ENCODE results near the gene ISG15.

ISG15 gene

GRCh38 chr1:1013105-1013921 lies at the start of gene ISG15:
ISG15 (plus strand) TSS chr1:1013497; CDS start chr1:1013574, 77 bp downstream.
- peak; percentile 95 for DNase-seq

GRCh38 chr1:963746-964525 lies 49.4 kb upstream of the ISG15 start:
- no peak for DNase-seq

DNA sequence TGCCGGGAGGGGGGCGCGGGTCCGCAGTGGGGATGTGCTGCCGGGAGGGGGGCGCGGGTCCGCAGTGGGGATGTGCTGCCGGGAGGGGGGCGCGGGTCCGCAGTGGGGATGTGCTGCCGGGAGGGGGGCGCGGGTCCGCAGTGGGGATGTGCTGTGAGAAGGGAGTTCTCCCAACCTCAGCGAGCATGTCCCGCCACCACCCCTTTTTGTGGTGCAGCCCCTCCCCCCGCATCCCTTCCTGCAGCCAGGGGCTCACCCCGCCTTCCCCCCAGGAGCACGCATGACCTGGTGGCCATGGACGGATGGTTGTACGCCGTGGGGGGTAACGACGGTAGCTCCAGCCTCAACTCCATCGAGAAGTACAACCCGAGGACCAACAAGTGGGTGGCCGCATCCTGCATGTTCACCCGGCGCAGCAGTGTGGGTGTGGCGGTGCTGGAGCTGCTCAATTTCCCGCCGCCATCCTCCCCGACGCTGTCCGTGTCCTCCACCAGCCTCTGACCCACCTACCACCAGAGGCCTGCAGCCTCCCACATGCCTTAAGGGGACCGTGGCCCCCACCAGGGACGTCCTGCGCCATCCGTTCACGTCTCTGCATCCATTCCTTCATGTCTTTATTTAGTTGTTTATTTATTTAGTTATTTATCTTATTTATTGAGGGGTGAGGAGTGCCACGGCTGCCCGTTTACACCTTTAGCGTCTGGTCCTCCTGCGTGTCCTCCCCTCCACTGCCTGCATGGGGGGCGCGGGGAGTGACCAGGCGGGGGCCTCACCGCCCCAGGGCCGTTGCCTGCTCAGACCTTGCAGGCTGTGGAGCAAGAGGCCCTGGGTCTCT lies 48.4 kb upstream of the ISG15 start:
- DNase-seq, result no peak

- no peak for DNase-seq
Measured at GRCh38 chr1:965526-966134, 47.7 kb upstream of the ISG15 start.

DNA sequence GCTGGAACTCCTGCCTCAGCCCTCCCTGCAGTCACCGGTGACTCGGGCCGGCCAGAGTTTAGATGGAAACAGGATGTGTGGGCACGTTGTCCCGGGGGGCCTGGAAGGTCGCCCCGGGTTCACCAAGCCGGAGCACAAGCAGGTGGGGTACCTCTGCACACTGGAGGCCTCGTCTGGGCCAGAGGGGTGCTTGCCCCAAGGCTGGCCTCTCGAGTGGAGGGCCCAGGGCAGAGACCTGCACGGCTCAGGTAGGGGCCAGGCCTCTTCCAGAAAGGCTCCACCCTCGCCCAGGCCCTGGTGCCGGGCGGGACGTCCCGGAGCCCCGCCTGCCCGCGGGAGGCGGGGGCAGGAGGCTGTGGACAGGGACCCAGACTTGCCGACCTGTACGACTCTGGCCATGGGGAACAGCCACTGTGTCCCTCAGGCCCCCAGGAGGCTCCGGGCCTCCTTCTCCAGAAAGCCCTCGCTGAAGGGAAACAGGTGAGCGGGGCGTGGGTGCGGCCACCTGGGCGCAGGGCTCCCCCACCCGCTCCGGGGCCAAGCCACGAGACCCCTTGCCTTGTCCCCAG lies 47.1 kb upstream of the ISG15 start, which contains the start of gene PLEKHN1:
Gene PLEKHN1 (plus strand): TSS at position 348 of the 569 bp plus-strand sequence. CDS start 50 bp downstream, at position 398.
- peak; percentile 70 for DNase-seq

DNA sequence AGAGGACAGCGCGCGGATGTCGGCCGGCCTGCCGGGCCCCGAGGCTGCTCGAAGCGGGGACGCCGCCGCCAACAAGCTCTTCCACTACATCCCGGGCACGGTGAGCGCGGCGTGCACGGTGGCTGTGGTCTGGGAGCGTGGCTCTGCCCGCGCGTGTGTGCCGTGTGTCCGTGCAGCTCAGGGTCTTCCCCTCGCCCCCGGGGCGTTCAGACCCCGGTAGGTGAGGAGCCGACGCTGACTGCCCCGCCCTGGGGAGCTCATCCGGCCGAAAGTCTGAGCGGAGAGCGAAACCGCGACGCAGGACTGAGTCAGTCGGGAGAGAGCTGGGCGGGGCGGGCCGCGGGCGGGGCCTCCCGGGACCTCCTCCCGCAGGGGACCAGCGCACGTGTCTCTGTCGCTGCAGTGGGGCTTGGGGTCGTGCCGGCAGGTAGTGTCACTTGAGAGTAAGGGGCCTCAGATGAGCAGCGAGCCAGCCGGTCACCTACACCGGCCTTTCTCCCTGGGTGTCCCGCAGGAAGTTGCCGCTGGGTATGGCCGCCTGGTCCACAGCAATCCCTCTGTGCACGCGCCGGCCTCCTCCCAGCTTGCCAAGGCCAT lies 46.5 kb upstream of the ISG15 start:
- peak; percentile 93 for DNase-seq

GRCh38 chr1:967466-968343 lies 45.6 kb upstream of the ISG15 start:
- no peak for DNase-seq

DNA sequence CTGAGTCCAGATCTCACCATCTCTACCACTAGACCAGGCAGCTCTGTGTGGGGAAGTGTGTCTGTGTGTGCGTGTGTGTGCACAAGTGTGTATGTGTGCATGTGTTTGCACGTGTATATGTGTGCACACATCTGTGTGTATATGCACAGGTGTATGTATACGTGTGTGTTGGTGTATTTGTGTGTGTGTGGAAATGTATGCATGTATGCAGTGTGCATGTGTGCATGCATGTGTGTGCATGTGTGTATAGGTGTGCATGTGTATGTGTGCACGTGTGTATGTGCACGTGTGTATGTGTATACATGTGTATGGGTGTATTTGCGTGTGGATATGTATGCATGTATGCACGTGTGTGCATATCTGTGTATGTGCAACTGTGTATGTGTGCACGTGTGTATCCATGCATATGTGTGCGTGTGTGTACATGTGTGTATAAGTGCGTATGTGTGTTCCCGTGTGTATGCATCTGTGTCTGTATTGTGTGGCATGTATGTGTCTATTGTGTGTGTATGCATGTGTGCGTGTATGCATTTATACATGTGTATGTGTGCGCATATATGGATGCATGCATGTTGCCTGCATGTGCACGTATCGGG lies 43.9 kb upstream of the ISG15 start:
- no peak for DNase-seq

DNA sequence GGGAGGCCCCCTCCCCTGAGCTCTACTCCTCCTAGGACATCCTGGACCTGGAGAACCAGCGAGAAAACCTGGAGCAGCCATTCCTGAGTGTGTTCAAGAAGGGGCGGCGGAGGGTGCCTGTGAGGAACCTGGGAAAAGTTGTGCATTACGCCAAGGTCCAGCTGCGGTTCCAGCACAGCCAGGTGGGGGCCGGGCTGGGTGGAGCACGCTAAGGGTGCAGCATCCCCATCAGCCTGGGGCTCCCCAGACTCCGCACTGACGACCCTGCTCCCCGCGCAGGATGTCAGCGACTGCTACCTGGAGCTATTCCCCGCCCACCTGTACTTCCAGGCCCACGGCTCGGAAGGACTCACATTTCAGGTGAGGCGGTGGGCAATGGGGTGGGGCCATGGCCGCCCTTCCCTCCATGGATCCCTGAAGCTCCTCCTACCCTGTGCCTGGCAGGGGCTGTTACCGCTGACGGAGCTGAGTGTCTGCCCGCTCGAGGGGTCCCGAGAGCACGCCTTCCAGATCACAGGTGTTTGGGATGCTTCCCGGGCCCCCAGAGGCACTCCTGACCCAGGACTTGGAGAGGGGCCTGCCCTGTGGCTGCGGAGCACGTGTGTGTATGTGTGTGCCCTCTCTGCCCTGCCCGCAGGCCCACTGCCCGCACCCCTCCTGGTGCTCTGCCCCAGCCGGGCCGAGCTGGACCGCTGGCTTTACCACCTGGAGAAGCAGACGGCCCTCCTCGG lies 42.9 kb upstream of the ISG15 start:
- DNase-seq, result no peak

DNA sequence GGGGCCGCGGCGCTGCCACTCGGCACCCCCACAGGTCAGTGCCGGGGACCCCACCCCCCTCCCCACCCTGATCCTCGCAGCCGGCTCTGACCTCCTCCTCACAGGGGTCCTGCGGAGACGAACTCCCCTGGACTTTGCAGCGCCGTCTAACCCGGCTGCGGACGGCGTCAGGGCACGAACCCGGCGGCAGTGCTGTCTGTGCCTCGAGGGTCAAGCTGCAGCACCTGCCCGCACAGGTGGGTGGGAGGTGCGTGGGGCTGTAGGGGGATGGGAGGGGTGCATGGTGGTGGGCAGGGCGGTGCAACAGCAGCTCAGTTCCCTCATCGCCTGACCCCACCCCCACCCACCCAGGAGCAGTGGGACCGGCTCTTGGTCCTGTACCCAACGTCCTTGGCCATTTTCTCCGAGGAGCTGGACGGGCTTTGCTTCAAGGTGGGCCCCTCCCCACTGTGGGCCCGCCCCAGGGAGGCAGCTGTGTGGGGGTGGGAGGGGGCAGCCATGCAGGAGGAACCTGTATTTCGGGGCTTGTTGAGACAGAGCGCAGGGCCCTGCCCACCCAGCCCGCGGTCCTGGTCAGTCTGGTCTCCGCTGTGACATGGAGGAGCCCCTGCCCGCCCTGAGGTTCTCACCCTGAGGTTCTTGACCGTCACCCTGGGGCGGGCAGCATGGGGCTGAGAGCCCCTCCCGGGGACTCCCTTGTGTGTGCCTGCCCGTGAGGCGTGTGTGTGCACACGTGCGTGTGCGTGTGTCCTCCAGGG lies 42.1 kb upstream of the ISG15 start:
- no peak for DNase-seq

DNA sequence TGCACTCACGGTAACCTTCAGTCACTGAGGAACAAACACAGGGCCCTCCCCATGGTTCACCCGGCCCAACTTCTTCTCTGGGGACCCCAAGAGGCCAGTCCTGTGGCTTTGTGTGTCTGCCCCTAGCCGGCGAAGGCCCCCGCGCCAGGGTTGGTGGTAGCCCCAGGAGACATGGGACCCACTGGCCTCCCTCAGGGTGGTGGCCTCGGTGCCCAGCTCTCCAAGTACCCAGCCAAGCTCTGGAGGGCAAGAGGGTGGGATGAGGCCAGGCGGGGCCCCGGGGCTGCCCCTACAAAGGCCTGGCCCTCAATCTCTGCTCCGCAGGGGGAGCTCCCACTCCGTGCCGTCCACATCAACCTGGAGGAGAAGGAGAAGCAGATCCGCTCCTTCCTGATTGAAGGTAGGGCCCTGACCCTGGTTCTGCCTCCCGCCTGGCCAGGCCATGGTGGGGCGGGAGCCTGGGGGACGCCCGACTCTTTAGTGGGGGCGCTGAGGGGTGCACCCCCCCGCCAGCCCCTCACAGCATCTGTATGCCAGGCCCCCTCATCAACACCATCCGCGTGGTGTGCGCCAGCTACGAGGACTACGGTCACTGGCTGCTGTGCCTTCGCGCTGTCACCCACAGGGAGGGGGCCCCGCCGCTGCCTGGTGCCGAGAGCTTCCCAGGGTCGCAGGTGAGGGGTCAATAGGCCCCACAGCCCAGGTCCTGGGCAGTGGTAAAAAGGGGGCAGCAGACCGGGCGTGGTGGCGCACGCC lies 41.4 kb upstream of the ISG15 start:
- DNase-seq, result no peak

DNA sequence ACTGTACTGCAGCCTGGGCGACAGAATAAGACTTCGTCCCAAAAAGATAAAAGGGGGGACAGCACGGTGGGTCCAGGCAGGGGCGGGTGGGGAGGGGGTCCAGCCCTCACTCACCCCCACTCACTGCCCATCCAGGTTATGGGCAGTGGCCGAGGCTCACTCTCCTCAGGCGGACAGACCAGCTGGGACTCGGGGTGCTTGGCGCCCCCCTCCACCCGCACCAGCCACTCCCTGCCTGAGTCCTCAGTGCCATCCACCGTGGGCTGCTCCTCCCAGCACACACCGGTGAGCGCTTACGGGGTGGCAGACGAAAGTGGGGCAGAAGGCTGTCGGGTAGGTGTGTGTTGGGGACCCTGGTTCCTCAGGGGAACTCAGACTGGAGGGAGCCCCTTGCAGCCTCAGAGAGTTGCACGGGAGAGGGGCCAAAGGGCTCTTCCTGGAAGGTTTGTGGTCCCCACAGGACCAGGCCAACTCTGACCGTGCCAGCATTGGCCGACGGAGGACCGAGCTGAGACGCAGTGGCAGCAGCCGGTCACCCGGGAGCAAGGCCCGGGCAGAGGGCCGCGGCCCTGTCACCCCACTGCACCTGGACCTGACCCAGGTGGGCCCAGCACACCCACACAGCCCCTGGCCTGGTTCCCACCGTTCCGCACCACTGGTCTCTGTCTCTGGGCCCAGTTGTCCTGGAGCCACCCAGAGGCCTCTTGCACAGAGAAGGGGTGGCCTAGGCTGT lies 40.4 kb upstream of the ISG15 start:
- no peak for DNase-seq

DNA sequence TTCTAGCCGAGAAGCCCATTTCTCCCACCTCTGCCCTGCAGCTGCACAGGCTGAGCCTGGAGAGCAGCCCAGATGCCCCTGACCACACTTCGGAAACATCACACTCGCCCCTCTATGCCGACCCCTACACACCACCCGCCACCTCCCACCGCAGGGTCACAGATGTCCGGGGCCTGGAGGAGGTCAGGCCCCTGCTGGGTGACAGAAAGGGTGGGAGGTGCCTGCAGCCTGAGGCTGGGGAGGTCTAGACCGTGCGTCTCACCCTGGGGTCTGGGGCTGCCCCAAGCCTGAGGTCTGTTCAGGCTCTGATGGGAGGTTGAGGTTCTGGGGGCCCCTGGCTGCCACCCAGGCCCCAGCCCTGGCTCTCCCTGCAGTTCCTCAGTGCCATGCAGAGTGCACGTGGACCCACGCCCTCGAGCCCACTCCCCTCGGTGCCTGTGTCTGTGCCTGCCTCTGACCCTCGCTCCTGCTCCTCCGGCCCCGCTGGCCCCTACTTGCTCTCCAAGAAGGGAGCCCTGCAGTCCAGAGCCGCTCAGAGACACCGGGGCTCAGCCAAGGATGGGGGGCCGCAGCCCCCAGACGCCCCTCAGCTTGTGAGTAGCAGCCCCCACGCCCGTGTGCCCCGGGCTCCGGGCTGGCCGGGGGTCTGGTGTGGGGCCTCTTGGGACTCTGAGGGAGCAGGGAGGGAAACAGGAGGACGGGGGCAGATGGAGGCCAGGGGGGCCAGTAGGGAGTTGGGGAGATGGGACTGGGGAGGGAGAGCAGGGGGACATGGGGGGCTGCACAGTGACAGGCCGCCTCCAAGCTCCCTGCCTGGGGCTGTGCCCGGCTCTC lies 39.6 kb upstream of the ISG15 start:
- DNase-seq, result no peak

DNA sequence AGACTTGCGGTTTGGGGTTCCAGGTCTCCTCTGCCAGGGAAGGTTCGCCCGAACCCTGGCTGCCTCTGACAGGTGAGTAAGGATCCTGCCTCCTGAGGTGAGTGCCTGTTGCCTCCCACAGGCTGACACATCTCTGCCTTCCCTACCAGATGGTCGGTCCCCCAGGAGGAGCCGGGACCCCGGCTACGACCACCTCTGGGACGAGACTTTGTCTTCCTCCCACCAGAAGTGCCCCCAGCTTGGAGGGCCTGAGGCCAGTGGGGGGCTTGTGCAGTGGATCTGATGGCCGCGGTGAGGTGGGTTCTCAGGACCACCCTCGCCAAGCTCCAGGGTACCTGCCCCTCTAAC lies 39.0 kb upstream of the ISG15 start:
- DNase-seq, result no peak

DNA sequence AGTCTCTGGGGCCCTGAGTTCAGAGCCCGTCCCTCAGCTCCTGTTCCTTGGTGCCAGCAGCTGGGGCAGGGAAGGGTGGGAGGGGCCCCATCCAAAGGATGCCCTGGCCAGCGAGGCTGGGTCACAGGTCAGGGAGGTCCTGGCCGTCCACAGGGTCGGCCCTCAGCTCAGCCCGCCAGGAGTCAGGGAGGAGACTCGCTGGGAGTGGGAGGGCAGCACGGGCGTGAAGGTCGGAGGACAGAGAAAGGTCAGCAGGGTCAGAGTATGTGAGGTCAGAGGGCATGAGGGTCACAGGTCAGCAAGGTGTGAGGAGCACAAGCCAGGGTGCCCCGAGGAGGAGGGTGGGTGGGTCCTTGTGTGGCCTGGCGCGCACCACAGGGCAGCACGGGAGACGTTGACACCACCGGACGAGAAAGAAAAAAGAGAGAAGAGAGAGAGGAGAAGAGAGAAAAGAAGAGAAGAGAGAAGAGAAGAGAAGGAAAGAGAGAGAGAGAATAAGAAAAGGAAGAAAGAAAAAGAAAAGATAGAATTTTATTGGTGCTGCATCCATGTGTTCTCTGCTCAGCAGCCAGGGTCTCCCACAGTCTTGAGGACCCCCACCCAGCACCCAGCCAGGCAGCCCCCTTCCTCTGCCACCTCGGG lies 38.5 kb upstream of the ISG15 start:
- no peak for DNase-seq

- DNase-seq, result no peak
Measured at GRCh38 chr1:975365-975764, 37.9 kb upstream of the ISG15 start.
